HG03520 (cell line): Measurements from ENCODE around the gene CA10.

Source experiments
- ATAC-seq: cut with Tn5 transposase; IDR thresholded peaks from one replicate; pipeline ENCODE4 v1.9.1; 2021; ENCODE audit warnings: mild to moderate bottlenecking, moderate library complexity; ENCODE audit not compliant: unreplicated experiment

Gene CA10

DNA sequence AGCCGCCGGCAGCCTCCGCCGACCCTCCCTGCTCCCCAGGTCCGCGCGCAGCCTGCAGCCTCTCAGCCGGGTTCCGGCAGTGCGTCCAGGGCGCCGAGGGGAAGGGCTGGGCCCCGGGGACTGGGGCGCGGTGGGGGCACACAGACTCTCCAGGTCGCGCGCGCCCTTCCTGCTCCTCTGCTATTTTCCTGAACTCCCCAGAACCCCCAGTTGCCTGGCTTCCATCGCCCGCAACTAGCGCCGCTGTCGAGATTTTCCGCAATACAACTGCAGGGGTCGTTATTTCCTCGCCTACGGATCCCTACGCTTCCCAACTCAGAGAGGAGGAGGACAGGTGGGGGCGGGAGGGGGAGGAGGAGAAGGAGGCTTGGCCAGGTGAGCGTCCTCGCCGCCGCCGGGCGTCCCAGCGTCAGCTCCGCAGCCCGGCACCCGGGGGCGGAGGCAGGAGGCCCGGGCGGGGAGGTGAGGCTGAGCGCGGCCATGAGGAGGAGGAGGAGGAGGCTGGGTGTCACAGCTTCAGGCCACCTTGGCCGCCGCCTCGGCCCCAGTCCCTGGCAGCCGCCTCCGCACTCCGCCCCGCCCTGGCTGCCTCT lies at the start of gene CA10:
Gene CA10 (minus strand): TSS at position 265 of the 593 bp plus-strand sequence.
- ATAC-seq, result no peak

DNA sequence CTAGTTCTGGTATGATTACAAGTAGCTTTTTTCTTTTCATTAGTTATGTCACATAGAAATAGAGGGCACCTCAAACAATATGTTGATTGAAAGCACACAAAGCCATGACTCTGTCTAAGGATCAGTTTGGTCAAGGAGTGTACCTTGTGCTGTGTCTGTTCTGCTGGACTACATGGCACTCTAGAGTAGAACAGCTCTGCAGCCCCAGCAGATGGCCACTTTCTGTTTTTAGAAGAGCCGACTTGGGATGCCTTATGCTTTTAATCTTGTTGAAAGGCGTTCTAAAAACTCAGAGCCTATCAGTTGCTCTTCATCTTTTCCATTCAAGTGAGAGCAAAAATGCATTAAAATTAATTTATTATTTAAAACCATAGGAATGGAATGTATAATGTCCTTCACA lies 49.3 kb upstream of the CA10 start:
- no peak for ATAC-seq

DNA sequence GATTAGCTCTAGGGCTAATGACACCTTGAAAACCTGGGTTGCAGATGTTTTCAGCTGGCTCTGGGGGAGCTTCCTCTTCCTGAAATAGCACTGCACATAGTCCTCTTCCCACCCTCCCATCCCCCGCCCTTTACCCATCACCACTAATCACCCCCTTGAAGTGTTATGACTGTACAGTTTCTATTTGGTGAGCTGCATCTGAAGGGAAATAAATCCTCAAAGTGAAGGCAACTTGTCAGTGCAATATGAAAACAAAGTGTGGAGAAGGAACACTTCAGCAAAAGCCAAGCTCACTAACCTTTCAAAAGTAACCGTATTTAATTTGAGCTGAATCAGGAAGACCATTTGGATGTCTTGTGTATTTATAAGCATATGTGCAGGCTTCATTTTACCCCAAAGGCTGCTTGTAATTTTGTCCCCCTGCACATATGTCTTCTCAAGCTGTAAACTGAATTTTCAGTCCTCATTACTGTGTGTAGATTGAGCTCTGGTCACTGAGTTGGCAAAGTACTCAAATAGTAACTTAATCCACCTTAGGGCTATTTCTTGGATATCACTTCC lies 44.1 kb upstream of the CA10 start:
- no peak for ATAC-seq

DNA sequence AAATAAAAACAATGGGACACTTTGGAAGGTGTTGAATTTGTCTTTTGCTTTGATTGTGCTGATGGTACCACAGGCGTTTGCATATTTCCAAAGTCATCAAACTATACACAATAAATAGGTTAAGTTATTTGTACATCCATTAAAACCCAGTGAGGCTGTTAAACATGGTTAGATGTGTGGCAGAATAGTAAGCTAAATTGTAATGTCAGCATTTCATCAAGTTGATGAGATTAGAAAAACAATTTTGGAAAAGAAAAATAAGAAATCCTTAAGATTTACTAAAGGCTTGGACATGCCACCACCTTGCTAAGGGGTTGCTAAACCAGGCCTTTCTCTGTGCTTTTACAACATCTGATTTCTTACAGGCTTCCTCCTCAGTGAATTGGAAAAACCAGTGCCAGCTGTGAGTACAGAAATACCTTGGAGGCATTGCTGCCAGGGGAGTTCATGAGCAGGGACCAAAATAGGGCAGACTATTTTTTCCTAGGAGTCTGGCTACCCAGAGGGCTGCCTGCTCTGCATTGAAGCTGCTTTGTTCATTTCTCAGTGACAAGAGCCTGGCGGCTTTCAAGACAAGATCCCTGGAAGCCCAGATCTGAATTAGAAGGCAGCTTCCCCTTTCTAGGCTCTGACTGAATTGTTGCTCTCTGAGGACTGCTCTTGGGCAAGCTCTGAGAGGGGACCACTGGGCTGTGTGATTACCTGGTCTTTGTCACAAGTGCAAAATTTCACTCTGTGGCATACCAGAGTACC lies 43.4 kb upstream of the CA10 start:
- no peak for ATAC-seq

DNA sequence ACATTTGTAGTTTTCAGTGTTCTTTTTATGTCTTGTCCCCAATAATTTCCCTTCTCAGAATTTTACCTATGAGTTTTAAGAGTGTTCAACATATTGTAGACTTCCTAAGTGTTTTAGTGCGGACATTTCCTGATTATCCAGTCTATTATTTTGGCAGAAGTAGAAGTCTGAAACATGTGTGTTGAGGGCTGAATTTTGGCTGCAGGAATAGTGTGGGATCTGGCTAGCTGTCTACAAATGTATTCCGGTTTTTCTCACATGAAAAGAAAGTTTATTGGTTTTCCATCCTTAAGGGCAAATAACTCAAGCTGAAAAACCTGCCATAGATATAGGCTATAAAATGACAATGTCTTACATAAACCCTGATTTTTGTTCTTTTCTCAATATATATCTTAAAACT lies 33.0 kb upstream of the CA10 start:
- no peak for ATAC-seq

DNA sequence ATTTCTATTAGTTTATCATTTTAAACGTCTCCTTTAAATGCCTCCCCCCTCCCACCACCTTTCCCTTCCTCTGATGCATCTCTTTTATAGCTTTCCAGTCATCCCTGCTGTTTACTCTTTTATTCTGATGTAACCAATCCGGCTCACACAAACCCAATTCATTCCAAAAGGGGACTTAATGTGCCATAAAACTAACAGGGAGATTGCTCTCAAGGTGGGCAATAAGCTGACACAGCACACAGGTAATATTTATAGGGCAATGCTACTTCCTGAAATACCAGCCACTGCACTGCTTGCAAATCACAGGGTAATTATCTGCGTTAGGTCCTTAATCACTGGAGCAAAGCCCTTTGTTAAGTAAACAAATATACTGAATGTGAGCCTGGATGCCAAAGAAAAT lies 23.3 kb upstream of the CA10 start:
- ATAC-seq, result no peak

DNA sequence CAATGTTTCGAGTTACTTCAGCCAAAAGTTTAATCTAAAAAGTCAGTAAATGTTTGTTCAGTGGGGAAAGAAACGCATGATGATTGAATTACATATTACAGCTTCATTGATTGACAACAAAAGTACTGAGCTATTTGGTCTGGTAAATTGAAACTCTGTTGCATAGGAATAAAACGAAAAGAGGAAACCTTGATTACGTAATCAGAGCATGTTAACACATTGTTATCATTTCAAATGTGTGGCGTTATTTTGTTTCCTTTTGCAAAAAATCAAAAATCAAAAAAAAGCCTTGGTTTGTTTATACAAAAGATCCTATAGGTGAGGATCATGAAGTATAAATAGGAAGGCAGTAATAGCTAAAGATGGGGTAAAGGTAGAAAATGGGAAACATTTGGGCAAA lies 19.5 kb upstream of the CA10 start:
- ATAC-seq, result no peak

DNA sequence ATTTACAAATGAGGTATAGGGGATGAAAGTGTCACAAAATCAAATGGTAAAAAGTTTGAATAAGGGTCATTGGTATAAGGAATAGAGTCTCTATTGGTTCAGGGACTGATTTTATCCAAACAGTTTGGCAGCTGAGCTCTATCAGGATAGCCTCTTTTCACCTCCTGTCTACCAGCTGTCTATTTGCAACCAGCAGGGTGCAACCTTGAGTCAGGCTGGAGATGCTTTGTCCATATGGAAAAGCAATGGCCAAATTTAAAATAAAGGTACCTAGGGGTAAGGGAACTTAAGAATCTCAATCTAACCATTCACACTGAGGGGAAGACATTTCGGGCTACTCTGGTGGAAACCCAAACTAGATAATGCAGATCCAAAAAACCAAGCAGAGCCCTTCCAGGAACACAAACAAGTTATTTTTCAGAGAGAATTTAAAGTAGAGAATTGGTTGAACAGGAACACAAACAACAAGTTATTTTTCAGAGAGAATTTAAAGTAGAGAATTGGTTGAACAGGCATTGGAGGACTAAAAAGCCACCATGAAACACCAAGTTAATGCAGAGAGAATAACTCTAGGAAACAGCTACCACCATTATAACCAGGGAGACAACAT lies 12.6 kb upstream of the CA10 start:
- no peak for ATAC-seq

DNA sequence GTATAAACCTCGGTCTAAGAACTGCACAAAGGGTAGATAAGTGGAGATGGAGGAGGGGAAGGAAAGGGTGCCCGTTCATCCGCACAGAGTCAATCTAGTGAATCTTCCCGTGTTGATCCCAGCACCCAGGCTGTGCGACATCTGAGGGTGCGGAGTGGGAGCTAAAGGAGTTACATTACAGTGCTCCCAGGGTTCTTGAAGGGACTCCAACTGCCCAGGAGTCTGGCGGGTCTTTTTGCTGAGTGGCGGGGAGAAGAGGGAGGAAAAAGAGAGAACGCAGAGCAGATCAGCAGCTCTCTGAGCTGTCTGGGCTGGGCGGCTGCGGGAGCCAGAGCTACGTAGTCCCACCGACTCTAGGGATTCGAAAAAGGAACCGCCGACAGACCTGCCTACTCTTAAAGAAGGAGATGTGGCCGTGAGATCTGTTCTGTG lies 1.6 kb upstream of the CA10 start:
- no peak for ATAC-seq

DNA sequence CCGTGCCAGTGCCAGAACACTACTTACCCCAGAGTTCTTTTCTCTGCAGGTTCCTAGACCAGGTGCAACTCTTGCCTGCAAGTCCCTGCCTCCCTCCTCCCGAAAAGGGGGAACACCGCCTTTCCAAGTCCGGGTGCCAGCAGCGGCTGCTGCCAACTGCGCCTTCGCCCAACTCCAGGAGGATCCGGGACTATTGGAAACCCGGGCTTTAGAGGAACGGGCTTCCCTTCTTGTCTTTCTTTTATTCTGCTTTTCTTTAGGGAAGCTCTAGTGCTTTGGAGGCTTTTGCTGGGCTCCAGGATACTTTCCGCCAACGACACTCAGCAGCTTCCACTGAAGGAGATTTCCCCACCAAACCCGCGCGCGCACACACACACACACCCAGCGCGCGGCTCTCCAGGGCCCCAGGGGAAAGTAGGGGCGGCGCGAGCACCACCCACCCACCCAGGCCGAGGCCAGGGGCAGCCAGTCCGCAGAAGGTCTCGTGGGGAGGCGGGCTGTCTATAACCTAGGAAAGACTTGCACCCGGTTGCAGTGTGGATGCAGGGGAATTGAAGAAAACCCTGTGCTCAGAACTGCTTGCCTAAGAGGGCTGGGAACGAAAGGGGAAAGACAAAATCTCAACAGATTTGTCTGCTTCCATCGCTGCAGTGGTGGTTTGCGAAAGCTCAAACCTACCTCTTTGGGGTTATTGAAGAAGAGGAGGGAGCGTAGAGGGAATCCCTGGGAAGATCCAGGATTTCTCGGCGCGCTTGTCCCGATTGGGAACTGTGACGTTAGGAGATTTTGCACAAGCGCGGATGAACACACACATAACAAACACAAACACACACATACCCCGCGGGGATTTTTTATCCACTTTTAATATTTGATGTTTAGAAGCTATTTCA lies 977 bp upstream of the CA10 start:
- no peak for ATAC-seq

DNA sequence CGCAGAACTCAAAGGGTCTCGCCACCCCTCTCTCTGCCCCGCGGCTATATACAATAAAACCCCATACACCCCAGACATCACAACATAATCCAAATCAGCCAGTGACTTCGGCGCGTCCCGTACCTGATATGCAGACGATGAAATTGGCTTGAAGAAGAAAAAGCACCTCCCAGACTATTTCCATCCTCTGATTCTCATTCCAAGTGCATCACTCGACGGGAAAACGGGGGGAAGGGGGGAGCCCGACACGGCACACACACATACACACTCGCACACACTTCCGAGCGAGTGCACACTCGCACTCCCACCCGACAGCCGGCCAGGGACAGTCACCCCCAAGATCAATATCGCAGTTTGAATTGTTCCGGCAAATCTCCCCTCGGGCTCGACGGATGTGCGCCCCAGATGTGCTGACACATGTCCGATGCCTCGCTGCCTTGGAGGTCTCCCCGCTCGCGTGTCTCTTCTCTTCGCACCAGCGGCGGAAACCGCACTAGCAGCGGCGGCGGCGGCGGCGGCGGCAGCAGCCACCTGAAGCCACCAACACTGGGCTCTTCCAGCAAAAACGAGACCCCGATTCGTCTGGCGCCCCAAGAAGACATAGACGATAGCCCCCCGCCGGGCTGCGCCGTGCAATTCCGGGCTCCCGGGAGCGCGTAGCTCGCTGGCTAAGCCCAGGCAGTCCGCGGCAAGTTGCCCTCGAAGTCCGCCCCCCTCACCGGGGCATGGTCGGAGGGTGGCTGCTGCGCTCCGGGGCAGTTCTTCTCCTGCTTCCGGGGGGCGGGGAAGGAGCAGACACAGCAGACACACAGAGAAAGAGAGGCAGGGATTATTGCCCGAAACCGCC lies 688 bp downstream of the CA10 start:
- ATAC-seq, result no peak

DNA sequence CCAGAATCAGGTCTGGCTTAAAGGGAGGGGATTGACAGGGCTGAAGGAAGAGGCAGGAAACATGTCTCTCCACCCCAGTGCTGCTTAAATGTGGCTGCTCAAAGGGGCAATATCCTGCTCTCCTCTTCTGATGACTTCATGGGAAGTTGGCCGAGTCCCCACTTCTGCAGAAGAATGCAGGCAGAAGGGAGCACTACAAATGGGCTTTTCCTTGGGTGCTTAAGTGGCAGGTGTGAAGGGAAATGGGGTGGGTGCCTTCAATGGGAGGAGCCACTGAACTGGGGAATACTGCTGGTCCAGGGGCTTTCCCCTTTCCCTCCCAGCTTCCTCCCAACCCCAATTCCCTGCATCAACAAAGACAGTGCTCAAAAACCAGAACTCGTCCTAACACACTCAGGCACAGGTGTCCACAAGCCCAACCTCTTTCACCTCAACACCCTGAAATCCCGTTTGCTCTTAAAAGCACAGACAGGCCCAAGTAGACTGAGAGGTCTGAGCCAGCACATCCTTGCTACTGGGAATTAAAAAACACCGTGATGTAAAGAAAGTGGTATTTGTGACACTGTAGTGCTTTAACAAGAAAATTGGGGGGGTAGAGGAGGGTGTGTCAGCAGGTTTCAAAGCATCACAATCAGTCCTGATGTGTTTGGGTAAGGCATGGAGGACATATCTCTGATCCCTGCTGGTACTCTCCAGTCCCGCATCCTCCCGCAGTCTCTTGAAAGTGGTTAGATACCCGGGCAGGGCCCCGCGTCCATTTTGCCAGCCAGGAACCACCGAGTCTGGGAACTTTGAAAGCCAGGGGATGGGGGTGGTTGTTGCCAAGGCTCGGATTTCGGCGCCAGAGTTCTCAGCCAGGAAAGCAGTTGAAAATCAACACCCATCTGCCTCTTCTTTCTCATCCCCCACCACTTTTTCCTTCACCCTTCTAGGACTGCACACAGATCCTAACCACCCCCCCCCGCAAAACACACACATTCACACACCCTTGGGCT lies 1.6 kb downstream of the CA10 start:
- no peak for ATAC-seq

DNA sequence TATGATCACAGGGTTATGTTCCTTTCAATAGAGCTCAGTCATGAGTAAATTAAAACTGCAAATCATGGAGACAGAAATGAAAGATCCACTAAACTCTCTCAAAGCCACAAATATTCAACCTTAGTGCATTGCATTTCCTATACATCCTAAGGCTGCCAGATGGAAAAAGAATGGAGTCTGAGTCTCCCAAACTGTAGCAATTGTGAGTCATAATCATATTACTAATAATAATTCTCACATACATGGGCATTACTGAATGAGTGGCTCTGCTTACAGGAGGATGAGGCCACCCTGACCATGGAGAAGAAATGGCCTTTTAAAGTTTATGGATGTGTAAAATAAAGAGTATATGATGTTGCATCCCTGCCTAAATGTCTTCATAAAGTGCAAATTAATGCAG lies 3.2 kb downstream of the CA10 start:
- ATAC-seq, result no peak

DNA sequence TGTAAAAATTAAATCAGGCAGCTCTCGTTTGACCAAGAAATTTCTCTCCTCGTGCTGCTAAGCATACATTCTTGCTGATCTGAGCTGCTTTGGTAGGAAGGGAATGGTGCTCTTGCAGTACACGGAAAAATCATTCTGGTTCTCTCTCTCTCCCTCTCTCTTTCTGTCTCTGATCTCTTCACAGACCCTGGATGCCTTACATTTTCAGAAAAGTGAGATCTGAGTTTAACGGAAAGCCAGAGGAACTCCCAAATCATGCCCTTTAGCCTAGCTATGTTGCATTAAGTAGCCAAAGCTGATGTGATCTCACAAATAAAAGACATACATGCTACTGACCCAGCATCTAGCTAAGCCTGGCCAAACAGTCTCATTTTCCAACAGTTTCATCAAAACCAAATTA lies 4.0 kb downstream of the CA10 start:
- ATAC-seq, result no peak

DNA sequence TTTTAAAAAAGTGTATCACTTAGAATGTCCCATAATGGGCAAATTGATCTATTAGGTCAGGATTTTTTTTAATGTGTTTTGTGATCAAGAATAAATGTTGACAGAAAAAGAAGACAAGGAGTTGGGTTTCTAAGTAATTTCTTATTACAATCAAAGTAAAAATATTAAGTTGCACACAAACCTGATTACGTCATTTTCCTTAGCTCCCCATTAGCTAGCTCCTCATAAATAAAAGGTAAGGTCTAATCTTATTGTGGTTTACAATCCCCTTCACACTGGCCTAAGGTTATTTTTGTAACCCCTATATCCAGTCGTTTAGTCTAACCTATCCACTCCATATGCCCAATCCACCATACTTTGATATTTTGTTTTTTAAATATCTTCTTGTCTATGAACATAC lies 7.6 kb downstream of the CA10 start:
- no peak for ATAC-seq

DNA sequence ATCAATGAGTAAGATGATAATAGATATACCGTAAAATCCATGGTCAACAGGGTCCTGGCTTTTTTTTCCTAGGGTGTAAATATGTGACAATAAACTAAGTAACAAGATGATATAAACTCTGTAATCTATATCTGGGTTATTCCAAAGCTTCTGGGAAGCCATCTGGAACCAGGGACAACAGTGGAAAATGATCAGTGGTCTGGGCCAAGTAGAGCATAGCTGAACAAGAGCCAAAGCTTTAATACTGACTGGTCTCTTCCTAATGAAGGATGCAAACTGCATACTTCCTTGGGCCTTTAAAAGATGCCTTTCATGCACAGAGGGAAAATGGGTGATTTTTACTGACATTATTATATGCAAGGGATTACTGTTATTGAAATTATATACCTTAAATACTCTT lies 8.9 kb downstream of the CA10 start:
- no peak for ATAC-seq

DNA sequence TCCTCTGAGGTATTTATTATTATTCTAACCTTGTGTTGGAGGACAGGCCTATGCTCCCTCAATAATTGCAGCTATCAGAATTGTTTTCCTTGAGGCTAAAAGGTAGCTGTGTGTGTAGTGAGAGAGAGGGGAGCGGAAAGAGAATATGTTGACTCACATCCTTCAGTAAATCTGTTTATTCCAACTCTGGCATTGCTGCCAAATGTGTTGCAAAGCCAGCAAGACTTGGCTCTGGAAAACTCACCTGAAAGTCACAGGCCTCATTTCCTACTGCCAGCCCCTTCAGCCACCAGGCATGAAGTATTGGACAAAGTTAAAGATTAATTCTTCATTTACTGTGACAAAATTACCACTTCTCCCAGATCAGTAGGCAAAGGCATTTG lies 9.6 kb downstream of the CA10 start:
- ATAC-seq, result no peak

DNA sequence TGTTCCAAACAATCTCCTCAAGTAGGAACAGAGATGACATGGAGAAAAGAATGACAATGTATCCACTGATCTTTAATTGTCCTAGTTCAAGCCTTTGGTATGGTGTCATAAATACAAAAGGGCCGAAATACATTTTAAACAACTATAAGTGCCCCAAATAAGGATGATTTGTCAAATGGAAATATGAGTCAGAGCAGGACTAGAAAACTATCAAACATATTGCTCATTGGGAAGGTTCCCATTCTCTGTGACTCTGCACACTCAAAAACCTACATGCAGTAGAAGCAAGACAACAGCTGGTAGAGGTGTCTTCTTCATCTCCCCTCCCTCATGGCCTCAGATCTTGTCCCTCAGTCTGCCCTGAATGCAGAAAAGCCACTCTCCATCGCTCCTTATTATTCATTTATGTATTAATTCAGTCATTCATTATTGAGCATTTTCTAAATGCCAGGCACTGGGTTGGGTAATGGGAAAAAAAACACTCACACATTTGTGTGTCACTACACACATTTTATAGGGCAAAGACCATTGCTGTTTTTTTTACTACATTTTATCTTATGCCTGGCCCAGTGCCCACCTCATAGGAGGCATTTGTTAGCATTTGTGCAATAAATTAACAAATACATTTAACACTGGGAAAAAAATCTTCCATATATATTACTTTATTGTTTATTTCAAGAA lies 10.1 kb downstream of the CA10 start:
- no peak for ATAC-seq
